HEK293T (cell line): Measurements from ENCODE around the gene PLOD2.

ENCODE experiments used
- ARNT ChIP-seq: fragments of 450-650 bp; IDR thresholded peaks from 2 replicates; pipeline ENCODE4 v1.6.1; 2017; ENCODE audit warnings: mild to moderate bottlenecking
- CTBP1 ChIP-seq: fragments of 450-650 bp; IDR thresholded peaks from 2 replicates; pipeline ENCODE4 v1.6.1; 2016; ENCODE audit warnings: borderline replicate concordance
- ELF4 ChIP-seq: fragments of 450-650 bp; IDR thresholded peaks from 2 replicates; pipeline ENCODE4 v1.6.1; 2017; ENCODE audit warnings: antibody characterized with exemption
- FOXA1 ChIP-seq: fragments of 450-650 bp; IDR thresholded peaks from 2 replicates; pipeline ENCODE4 v1.6.1; 2016; ENCODE audit warnings: mild to moderate bottlenecking
- FOXK2 ChIP-seq: fragments of 450-650 bp; IDR thresholded peaks from 2 replicates; pipeline ENCODE4 v1.6.1; 2016; ENCODE audit warnings: mild to moderate bottlenecking
- NFRKB ChIP-seq: fragments of 450-650 bp; IDR thresholded peaks from 2 replicates; pipeline ENCODE4 v1.6.1; 2016; ENCODE audit warnings: mild to moderate bottlenecking, moderate library complexity
- SP1 ChIP-seq: fragments of 450-650 bp; IDR thresholded peaks from 2 replicates; pipeline ENCODE4 v1.6.1; 2017
- SUZ12 ChIP-seq: fragments of 450-650 bp; IDR thresholded peaks from 2 replicates; pipeline ENCODE4 v1.6.1; 2016; ENCODE audit warnings: mild to moderate bottlenecking

DNA sequence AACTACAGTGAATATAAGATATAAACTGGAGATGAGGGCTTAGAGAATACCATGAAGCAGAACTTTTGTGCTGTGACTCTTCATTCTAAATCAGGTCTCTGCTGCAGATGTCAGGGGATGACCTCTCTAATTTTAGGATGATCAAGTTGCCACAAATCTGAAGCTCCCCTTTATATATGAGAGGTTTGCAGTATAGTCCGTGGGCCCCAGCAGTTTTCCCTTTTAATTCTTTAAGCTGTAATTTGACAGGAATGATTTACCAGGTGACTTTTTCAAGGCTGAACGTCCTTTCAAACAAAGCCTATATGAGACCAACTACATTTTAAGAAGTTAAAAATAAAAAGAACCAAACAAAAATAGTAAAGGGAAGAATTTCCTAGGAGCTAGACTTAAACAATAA, 4.9 kb upstream of the PLOD2 start:
- TF ChIP-seq ARNT (no peak), SUZ12 (no peak), NFRKB (no peak), CTBP1 (no peak), FOXK2 (no peak), FOXA1 (no peak), SP1 (no peak), ELF4 (no peak)
